ENCODE results near the gene C17orf114.

The C17orf114 gene

DNA sequence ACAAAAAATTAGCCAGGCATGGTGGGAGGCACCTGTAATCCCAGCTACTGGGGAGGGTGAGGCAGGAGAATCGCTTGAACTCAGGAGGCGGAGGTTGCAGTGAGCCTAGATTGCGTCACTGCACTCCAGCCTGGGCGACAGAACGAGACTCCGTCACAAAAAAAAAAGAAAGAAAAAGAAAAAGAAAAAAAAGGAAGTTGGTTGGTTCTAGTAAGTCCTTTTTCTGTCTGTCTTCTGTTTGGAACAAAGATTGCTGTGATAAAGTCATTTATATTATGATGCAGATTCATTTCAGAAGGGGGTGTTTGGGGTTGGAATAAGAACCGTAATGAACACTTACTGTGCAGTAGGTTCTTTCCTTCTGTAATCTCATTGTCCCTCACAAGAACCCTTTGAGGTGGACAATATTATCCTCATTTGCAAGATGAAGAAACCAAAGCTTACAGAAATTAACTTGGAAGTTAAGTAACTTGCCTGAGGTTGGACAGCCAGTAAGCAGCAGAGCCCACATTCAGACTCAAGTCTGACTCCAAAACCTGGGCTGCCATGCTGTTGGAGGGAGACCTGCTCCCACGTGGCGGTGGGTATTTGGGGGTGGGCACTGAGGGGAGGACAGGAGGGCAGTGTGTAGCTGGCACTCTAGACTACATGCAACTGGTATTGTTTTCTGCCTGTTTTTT lies 41.3 kb upstream of the C17orf114 start:
- Histone ChIP-seq H3K4me3 (ENCODE audit: low read depth in 1 of 3, low read length in 3 of 3) (no peak overlapping the region), H3K9me3 (ENCODE audit: control insufficient read depth in 4 of 4, low read length in 3 of 4) (no peaks in the 10 kb centered on the region), H3K36me3 (ENCODE audit: control insufficient read depth in 4 of 4, insufficient read depth in 3 of 4, low read depth in 1 of 4, low read length in 3 of 4) (no peaks in the 10 kb centered on the region), H3K27ac (ENCODE audit: low read depth in 1 of 2, low read length in 2 of 2) (no peak overlapping the region), H3K9ac (ENCODE audit: low read depth in 1 of 2, low read length in 2 of 2) (no peak overlapping the region), H3K4me1 (ENCODE audit: control insufficient read depth in 4 of 4, insufficient read depth in 4 of 4, low read length in 3 of 4) (peaks cover 0 to 4% (median 0%) of the 10 kb centered on the region in 4 donors), H3K27me3 (ENCODE audit: control insufficient read depth in 4 of 4, insufficient read depth in 4 of 4, low read length in 3 of 4) (no peaks in the 10 kb centered on the region)
- 82% methylated on average over 9 of the region's 9 CpGs for WGBS
- no peak for DNase-seq (ENCODE audit: low spot score)
- no peak for TF ChIP-seq NR2F2 (IDR thresholded peaks at IDR 0.05)
- no peak for TF ChIP-seq RAD21 (IDR thresholded peaks at IDR 0.05)
- TF ChIP-seq FOXA1 (IDR thresholded peaks at IDR 0.05), result no peak
- TF ChIP-seq HNF4G (IDR thresholded peaks at IDR 0.05), result no peak
- no peak for TF ChIP-seq GABPA (IDR thresholded peaks at IDR 0.05 in 1 of 2, conservative IDR thresholded peaks at IDR 0.05 in 1 of 2)
- no peak for TF ChIP-seq TAF1 (conservative IDR thresholded peaks at IDR 0.05)
- TF ChIP-seq YY1 (IDR thresholded peaks at IDR 0.05), result no peak
- TF ChIP-seq, protein P1, sequence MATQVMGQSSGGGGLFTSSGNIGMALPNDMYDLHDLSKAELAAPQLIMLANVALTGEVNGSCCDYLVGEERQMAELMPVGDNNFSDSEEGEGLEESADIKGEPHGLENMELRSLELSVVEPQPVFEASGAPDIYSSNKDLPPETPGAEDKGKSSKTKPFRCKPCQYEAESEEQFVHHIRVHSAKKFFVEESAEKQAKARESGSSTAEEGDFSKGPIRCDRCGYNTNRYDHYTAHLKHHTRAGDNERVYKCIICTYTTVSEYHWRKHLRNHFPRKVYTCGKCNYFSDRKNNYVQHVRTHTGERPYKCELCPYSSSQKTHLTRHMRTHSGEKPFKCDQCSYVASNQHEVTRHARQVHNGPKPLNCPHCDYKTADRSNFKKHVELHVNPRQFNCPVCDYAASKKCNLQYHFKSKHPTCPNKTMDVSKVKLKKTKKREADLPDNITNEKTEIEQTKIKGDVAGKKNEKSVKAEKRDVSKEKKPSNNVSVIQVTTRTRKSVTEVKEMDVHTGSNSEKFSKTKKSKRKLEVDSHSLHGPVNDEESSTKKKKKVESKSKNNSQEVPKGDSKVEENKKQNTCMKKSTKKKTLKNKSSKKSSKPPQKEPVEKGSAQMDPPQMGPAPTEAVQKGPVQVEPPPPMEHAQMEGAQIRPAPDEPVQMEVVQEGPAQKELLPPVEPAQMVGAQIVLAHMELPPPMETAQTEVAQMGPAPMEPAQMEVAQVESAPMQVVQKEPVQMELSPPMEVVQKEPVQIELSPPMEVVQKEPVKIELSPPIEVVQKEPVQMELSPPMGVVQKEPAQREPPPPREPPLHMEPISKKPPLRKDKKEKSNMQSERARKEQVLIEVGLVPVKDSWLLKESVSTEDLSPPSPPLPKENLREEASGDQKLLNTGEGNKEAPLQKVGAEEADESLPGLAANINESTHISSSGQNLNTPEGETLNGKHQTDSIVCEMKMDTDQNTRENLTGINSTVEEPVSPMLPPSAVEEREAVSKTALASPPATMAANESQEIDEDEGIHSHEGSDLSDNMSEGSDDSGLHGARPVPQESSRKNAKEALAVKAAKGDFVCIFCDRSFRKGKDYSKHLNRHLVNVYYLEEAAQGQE (IDR thresholded peaks at IDR 0.05), result no peak
- no peak for TF ChIP-seq ZBTB33 (IDR thresholded peaks at IDR 0.05)
- no peak for TF ChIP-seq CTCF (IDR thresholded peaks at IDR 0.05; ENCODE audit: low read depth, low read length, missing input control)

- Histone ChIP-seq H3K27me3 (ENCODE audit: control insufficient read depth in 4 of 4, insufficient read depth in 4 of 4, low read length in 3 of 4) (no peaks in the 10 kb centered on the region), H3K9ac (ENCODE audit: low read depth in 1 of 2, low read length in 2 of 2) (no peak overlapping the region), H3K27ac (ENCODE audit: low read depth in 1 of 2, low read length in 2 of 2) (no peak overlapping the region), H3K9me3 (ENCODE audit: control insufficient read depth in 4 of 4, low read length in 3 of 4) (no peaks in the 10 kb centered on the region), H3K4me1 (ENCODE audit: control insufficient read depth in 4 of 4, insufficient read depth in 4 of 4, low read length in 3 of 4) (peaks cover 0 to 4% (median 0%) of the 10 kb centered on the region in 4 donors), H3K36me3 (ENCODE audit: control insufficient read depth in 4 of 4, insufficient read depth in 3 of 4, low read depth in 1 of 4, low read length in 3 of 4) (no peaks in the 10 kb centered on the region), H3K4me3 (ENCODE audit: low read depth in 1 of 3, low read length in 3 of 3) (no peak overlapping the region)
- no peak for DNase-seq (ENCODE audit: low spot score)
- 99% methylated on average over 3 of the region's 3 CpGs for WGBS
- no peak for TF ChIP-seq RXRA (IDR thresholded peaks at IDR 0.05)
Measured at GRCh38 chr17:4842376-4842775, 40.2 kb upstream of the C17orf114 start.
